GM23338 (cell line): ENCODE results near the gene MCAT. TPM values are rescaled to one million over a fixed set of nuclear protein-coding genes. Genes with fewer than 3 reads are reported as not detected.

ENCODE experiments used
- ATAC-seq: fragments of 200-7000 bp; cut with Tn5 transposase; 3 replicates; pipeline ENCODE4 v1.9.1; 2020
- DNase-seq: peaks from one replicate; pipeline ENCODE4 v3.0.0-alpha.2; 2015; ENCODE audit warnings: low spot score
- H2AFZ ChIP-seq: fragments of 200-600 bp; sonication (generic); 2 replicates; pipeline ENCODE4 v1.8.0; 2016; ENCODE audit warnings: antibody characterized with exemption, mild to moderate bottlenecking, moderate library complexity
- H3F3A ChIP-seq: fragments of 200-600 bp; sonication (generic); replicated peaks from 2 replicates; pipeline ENCODE4 v1.8.0; 2017; ENCODE audit warnings: antibody characterized with exemption, mixed run types, low read depth
- H3K27ac ChIP-seq: fragments of 200-600 bp; sonication (generic); 2 replicates; pipeline ENCODE4 v1.6.1; 2016; ENCODE audit warnings: low read depth
- H3K27me3 ChIP-seq: fragments of 200-600 bp; sonication (generic); 2 replicates; pipeline ENCODE4 v1.8.0; 2016; ENCODE audit warnings: mild to moderate bottlenecking, mixed run types, moderate library complexity; ENCODE audit not compliant: insufficient read depth
- H3K36me3 ChIP-seq: fragments of 200-600 bp; sonication (generic); 2 replicates; pipeline ENCODE4 v1.8.0; 2016; ENCODE audit warnings: mild to moderate bottlenecking; ENCODE audit not compliant: insufficient read depth
- H3K4me1 ChIP-seq: fragments of 200-600 bp; sonication (generic); 2 replicates; pipeline ENCODE4 v1.8.0; 2016; ENCODE audit warnings: mild to moderate bottlenecking, moderate library complexity; ENCODE audit not compliant: insufficient read depth
- H3K4me2 ChIP-seq: fragments of 200-600 bp; sonication (generic); 2 replicates; pipeline ENCODE4 v1.7.1; 2017; ENCODE audit warnings: mixed run types
- H3K4me3 ChIP-seq: fragments of 200-600 bp; sonication (generic); 2 replicates; pipeline ENCODE4 v1.6.1; 2016; ENCODE audit warnings: mixed run types
- H3K79me2 ChIP-seq: fragments of 200-600 bp; sonication (generic); replicated peaks from 2 replicates; pipeline ENCODE4 v1.8.0; 2017; ENCODE audit warnings: mild to moderate bottlenecking; ENCODE audit not compliant: insufficient read depth
- H3K9me2 ChIP-seq: fragments of 200-600 bp; sonication (generic); 2 replicates; pipeline ENCODE4 v1.8.0; 2017; ENCODE audit not compliant: insufficient read depth
- H4K20me1 ChIP-seq: fragments of 200-600 bp; sonication (generic); replicated peaks from 2 replicates; pipeline ENCODE4 v1.8.0; 2017; ENCODE audit warnings: mild to moderate bottlenecking; ENCODE audit not compliant: insufficient read depth
- H3K27ac Mint-ChIP-seq: 2 replicates; pipeline ENCODE4 v1.8.0; 2020; ENCODE audit warnings: inconsistent platforms, mild to moderate bottlenecking, moderate library complexity, mixed read lengths
- H3K27me3 Mint-ChIP-seq: 3 replicates; pipeline ENCODE4 v1.8.0; 2022; ENCODE audit warnings: low read depth, mild to moderate bottlenecking, moderate library complexity, mixed read lengths, inconsistent platforms; ENCODE audit not compliant: insufficient read depth, poor library complexity
- H3K36me3 Mint-ChIP-seq: 3 replicates; pipeline ENCODE4 v1.8.0; 2021; ENCODE audit warnings: low read depth, mild to moderate bottlenecking, inconsistent platforms, moderate library complexity, mixed read lengths
- H3K4me1 Mint-ChIP-seq: 3 replicates; pipeline ENCODE4 v1.8.0; 2020; ENCODE audit warnings: mild to moderate bottlenecking, inconsistent platforms, mixed read lengths
- H3K4me3 Mint-ChIP-seq: 3 replicates; pipeline ENCODE4 v1.8.0; 2021; ENCODE audit warnings: moderate library complexity, mild to moderate bottlenecking, inconsistent platforms, mixed read lengths
- H3K9me3 Mint-ChIP-seq: 3 replicates; pipeline ENCODE4 v1.8.0; 2020; ENCODE audit warnings: moderate library complexity, mild to moderate bottlenecking, inconsistent platforms, mixed read lengths
- CREB1 ChIP-seq: fragments of 250-450 bp; sonication (Bioruptor Pico); IDR thresholded peaks from 2 replicates; pipeline ENCODE4 v1.5.0; 2020; ENCODE audit warnings: low read depth, mild to moderate bottlenecking, moderate library complexity
- EZH2 ChIP-seq: fragments of 200-600 bp; sonication (generic); IDR thresholded peaks from one replicate; pipeline ENCODE4 v1.8.0; 2017; ENCODE audit warnings: antibody characterized with exemption, mild to moderate bottlenecking, low read depth; ENCODE audit not compliant: unreplicated experiment
- EZH2phosphoT487 ChIP-seq: fragments of 200-600 bp; sonication (generic); IDR thresholded peaks from one replicate; pipeline ENCODE4 v1.8.1; 2018; ENCODE audit warnings: antibody characterized with exemption; ENCODE audit not compliant: unreplicated experiment
- JUNB ChIP-seq: IDR thresholded peaks from one replicate; pipeline ENCODE4 v1.6.1; 2016; ENCODE audit warnings: antibody characterized with exemption; ENCODE audit not compliant: unreplicated experiment
- NANOG ChIP-seq: IDR thresholded peaks from 2 replicates; pipeline ENCODE4 v1.6.1; 2016; ENCODE audit warnings: antibody characterized with exemption, borderline replicate concordance
- POLR2AphosphoS5 ChIP-seq: IDR thresholded peaks from 2 replicates; pipeline ENCODE4 v1.6.1; 2016; ENCODE audit warnings: antibody characterized with exemption, low read depth
- ZNF114 ChIP-seq: fragments of 250-450 bp; sonication (Bioruptor Pico); IDR thresholded peaks from 2 replicates; pipeline ENCODE4 v1.5.0; 2020; ENCODE audit warnings: mild to moderate bottlenecking, moderate library complexity
- ZNF331 ChIP-seq: fragments of 250-450 bp; sonication (Bioruptor Pico); IDR thresholded peaks from 2 replicates; pipeline ENCODE4 v1.5.0; 2020; ENCODE audit warnings: low read depth, mild to moderate bottlenecking, moderate library complexity
- polyA plus RNA-seq: library from polyadenylated mRNA; unstranded; fragments of >200 nt; fragmentation: Nextera tagmentation; extraction: Ambion mirVana; gene quantifications from 2 replicates; pipeline ENCODE4 v1.2.1, GENCODE V29; 2016
- total RNA-seq: library from RNA; depleted of rRNA; stranded (reverse); fragments of >200 nt; shearing (Covaris generic); gene quantifications from 2 replicates; pipeline ENCODE4 v1.2.3, GENCODE V29; 2014
- TF ChIP-seq, protein P1 (sequence below): IDR thresholded peaks from one replicate; pipeline ENCODE4 v1.6.1; 2018; ENCODE audit warnings: antibody characterized with exemption; ENCODE audit not compliant: unreplicated experiment
- TF ChIP-seq, protein P2 (sequence below): fragments of 250-450 bp; sonication (Bioruptor Pico); IDR thresholded peaks from 2 replicates; pipeline ENCODE4 v1.5.0; 2020; ENCODE audit warnings: mild to moderate bottlenecking, moderate library complexity
- TF ChIP-seq, protein P3 (sequence below): IDR thresholded peaks from 2 replicates; pipeline ENCODE4 v1.6.1; 2016; ENCODE audit warnings: antibody characterized with exemption
- TF ChIP-seq, protein P4 (sequence below), 2 experiments: fragments of 200-600 bp in 1 of 2; sonication (generic) in 1 of 2; conservative IDR thresholded peaks; 2 replicates each; pipeline versions ENCODE4 v1.5.1 to v1.6.1; 2016 to 2017; ENCODE audit warnings: antibody characterized with exemption in 2 of 2, low read depth in 2 of 2, mild to moderate bottlenecking in 2 of 2, moderate library complexity in 1 of 2

MCAT gene
- total and polyA plus RNA-seq, 2 experiments from 2014 or later, result 9.7 to 16.9 TPM

- H3K79me2 ChIP-seq, result no peaks in the 10 kb centered on the region
- H3K4me2 ChIP-seq, result peak overlapping the region; percentile 49; the same call in 1 of the 2 replicates
- no peaks in the 10 kb centered on the region for H3K27me3 ChIP-seq
- no peaks in the 10 kb centered on the region; the same call in 1 of the 2 replicates for H3K4me1 ChIP-seq
- ATAC-seq, result no peak; the same call in 2 of the 3 replicates
- Mint-ChIP-seq H3K4me1 (peaks cover 8% of the 10 kb centered on the region; the same call in 2 of the 3 replicates), H3K27me3 (peaks cover 3% of the 10 kb centered on the region), H3K9me3 (no peaks in the 10 kb centered on the region), H3K4me3 (no peak overlapping the region), H3K36me3 (peaks cover 18% of the 10 kb centered on the region; the same call in 2 of the 3 replicates), H3K27ac (no peak overlapping the region)
- H3K4me3 ChIP-seq, result no peak overlapping the region
- DNase-seq, result no peak
- no peaks in the 10 kb centered on the region; the same call in 1 of the 2 replicates for H3K36me3 ChIP-seq
- no peaks in the 10 kb centered on the region for H3K9me2 ChIP-seq
- no peak for TF ChIP-seq EZH2
- TF ChIP-seq NANOG, result no peak
- TF ChIP-seq, protein P1, sequence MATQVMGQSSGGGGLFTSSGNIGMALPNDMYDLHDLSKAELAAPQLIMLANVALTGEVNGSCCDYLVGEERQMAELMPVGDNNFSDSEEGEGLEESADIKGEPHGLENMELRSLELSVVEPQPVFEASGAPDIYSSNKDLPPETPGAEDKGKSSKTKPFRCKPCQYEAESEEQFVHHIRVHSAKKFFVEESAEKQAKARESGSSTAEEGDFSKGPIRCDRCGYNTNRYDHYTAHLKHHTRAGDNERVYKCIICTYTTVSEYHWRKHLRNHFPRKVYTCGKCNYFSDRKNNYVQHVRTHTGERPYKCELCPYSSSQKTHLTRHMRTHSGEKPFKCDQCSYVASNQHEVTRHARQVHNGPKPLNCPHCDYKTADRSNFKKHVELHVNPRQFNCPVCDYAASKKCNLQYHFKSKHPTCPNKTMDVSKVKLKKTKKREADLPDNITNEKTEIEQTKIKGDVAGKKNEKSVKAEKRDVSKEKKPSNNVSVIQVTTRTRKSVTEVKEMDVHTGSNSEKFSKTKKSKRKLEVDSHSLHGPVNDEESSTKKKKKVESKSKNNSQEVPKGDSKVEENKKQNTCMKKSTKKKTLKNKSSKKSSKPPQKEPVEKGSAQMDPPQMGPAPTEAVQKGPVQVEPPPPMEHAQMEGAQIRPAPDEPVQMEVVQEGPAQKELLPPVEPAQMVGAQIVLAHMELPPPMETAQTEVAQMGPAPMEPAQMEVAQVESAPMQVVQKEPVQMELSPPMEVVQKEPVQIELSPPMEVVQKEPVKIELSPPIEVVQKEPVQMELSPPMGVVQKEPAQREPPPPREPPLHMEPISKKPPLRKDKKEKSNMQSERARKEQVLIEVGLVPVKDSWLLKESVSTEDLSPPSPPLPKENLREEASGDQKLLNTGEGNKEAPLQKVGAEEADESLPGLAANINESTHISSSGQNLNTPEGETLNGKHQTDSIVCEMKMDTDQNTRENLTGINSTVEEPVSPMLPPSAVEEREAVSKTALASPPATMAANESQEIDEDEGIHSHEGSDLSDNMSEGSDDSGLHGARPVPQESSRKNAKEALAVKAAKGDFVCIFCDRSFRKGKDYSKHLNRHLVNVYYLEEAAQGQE, result no peak
- no peak for TF ChIP-seq ZNF331 (CRISPR knock-in tag)
- TF ChIP-seq, protein P2, sequence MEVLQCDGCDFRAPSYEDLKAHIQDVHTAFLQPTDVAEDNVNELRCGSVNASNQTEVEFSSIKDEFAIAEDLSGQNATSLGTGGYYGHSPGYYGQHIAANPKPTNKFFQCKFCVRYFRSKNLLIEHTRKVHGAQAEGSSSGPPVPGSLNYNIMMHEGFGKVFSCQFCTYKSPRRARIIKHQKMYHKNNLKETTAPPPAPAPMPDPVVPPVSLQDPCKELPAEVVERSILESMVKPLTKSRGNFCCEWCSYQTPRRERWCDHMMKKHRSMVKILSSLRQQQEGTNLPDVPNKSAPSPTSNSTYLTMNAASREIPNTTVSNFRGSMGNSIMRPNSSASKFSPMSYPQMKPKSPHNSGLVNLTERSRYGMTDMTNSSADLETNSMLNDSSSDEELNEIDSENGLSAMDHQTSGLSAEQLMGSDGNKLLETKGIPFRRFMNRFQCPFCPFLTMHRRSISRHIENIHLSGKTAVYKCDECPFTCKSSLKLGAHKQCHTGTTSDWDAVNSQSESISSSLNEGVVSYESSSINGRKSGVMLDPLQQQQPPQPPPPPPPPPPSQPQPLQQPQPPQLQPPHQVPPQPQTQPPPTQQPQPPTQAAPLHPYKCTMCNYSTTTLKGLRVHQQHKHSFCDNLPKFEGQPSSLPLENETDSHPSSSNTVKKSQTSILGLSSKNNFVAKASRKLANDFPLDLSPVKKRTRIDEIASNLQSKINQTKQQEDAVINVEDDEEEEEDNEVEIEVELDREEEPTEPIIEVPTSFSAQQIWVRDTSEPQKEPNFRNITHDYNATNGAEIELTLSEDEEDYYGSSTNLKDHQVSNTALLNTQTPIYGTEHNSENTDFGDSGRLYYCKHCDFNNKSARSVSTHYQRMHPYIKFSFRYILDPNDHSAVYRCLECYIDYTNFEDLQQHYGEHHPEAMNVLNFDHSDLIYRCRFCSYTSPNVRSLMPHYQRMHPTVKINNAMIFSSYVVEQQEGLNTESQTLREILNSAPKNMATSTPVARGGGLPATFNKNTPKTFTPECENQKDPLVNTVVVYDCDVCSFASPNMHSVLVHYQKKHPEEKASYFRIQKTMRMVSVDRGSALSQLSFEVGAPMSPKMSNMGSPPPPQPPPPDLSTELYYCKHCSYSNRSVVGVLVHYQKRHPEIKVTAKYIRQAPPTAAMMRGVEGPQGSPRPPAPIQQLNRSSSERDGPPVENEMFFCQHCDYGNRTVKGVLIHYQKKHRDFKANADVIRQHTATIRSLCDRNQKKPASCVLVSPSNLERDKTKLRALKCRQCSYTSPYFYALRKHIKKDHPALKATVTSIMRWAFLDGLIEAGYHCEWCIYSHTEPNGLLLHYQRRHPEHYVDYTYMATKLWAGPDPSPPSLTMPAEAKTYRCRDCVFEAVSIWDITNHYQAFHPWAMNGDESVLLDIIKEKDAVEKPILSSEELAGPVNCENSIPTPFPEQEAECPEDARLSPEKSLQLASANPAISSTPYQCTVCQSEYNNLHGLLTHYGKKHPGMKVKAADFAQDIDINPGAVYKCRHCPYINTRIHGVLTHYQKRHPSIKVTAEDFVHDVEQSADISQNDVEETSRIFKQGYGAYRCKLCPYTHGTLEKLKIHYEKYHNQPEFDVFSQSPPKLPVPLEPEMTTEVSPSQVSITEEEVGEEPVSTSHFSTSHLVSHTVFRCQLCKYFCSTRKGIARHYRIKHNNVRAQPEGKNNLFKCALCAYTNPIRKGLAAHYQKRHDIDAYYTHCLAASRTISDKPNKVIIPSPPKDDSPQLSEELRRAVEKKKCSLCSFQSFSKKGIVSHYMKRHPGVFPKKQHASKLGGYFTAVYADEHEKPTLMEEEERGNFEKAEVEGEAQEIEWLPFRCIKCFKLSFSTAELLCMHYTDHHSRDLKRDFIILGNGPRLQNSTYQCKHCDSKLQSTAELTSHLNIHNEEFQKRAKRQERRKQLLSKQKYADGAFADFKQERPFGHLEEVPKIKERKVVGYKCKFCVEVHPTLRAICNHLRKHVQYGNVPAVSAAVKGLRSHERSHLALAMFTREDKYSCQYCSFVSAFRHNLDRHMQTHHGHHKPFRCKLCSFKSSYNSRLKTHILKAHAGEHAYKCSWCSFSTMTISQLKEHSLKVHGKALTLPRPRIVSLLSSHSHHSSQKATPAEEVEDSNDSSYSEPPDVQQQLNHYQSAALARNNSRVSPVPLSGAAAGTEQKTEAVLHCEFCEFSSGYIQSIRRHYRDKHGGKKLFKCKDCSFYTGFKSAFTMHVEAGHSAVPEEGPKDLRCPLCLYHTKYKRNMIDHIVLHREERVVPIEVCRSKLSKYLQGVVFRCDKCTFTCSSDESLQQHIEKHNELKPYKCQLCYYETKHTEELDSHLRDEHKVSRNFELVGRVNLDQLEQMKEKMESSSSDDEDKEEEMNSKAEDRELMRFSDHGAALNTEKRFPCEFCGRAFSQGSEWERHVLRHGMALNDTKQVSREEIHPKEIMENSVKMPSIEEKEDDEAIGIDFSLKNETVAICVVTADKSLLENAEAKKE (CRISPR knock-in tag), result no peak
- no peak for TF ChIP-seq POLR2AphosphoS5
- TF ChIP-seq EZH2phosphoT487, result no peak
- no peak for TF ChIP-seq CREB1 (CRISPR knock-in tag)
- no peak for TF ChIP-seq JUNB
- TF ChIP-seq, protein P3, sequence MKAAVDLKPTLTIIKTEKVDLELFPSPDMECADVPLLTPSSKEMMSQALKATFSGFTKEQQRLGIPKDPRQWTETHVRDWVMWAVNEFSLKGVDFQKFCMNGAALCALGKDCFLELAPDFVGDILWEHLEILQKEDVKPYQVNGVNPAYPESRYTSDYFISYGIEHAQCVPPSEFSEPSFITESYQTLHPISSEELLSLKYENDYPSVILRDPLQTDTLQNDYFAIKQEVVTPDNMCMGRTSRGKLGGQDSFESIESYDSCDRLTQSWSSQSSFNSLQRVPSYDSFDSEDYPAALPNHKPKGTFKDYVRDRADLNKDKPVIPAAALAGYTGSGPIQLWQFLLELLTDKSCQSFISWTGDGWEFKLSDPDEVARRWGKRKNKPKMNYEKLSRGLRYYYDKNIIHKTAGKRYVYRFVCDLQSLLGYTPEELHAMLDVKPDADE, result no peak
- TF ChIP-seq, protein P4, sequence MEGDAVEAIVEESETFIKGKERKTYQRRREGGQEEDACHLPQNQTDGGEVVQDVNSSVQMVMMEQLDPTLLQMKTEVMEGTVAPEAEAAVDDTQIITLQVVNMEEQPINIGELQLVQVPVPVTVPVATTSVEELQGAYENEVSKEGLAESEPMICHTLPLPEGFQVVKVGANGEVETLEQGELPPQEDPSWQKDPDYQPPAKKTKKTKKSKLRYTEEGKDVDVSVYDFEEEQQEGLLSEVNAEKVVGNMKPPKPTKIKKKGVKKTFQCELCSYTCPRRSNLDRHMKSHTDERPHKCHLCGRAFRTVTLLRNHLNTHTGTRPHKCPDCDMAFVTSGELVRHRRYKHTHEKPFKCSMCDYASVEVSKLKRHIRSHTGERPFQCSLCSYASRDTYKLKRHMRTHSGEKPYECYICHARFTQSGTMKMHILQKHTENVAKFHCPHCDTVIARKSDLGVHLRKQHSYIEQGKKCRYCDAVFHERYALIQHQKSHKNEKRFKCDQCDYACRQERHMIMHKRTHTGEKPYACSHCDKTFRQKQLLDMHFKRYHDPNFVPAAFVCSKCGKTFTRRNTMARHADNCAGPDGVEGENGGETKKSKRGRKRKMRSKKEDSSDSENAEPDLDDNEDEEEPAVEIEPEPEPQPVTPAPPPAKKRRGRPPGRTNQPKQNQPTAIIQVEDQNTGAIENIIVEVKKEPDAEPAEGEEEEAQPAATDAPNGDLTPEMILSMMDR (conservative IDR thresholded peaks at IDR 0.05; ENCODE audit: low read depth in 2 of 2), result no peak
- no peak for TF ChIP-seq ZNF114 (CRISPR knock-in tag)
- no peaks in the 10 kb centered on the region; the same call in 1 of the 2 replicates for H3F3A ChIP-seq
- H4K20me1 ChIP-seq, result 0 out of 2 replicates have a peak, but pooled peaks cover 10% of the 10 kb centered on the region
- H3K27ac ChIP-seq, result no peak overlapping the region
- no peak overlapping the region for H2AFZ ChIP-seq
Observed at GRCh38 chr22:43129426-43130425, 13.5 kb downstream of the MCAT start.
